ENCODE results near the gene BCAS3.
"Not testable (repeated sequence)": the region's sequence is repeated elsewhere in the genome, so short reads cannot be mapped to it uniquely, and the experiment has no call there.

Gene BCAS3

DNA sequence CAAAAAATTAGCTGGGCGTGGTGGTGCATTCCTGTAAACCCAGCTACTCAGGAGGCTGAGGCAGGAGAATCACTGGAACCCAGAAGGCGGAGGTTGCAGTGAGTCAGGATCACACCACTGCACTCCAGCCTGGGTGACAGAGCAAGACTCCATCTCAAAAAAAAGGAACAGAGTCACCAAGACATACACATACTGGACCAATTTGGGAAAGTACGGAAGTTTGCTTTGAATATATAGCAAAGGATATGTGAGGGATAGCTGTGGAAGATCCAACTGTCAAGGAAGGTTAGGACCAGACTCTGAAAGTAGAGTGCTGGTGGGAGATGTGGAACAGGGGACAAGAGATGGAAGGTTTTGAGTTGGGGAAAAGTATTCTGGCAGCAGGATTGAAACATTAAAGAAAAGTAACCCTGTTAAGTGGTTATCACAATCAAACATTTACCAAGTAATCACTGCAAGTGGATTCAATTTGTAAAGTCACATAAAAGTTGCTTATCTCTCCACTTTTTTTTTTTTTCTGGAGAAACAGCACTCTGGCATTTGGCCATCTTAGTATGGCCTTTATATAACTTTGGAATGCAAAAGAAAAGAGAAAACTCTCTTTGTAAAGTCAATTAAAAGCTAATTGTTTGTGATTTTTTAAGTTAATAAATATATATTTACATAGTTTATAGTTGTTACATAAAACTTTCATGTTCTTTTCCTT lies 462.6 kb downstream of the BCAS3 start:
- DNase-seq, result no peak

GRCh38 chr17:61143026-61143425 lies 465.4 kb downstream of the BCAS3 start:
- no peak for DNase-seq

DNA sequence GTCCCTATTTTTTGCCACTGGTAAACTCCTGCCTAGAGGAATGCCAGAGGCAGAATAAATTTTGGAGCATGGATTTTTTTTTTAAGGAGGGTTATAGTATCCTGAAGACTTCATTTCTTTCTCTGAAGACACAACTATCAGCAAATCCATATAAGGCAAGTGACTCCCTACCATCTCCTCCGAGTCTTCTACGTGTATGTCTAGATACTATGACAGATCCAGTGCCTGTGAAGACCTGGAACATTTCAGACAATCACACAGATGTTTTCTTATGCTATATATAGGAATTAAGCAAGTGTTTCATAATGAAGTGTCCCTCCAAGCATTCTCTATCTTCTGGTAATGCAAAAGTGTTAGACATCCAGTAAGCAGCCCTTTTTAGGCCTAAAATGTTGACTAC lies 466.5 kb downstream of the BCAS3 start:
- DNase-seq, result no peak

GRCh38 chr17:61144617-61145564 lies 467.2 kb downstream of the BCAS3 start:
- DNase-seq, result no peak

DNA sequence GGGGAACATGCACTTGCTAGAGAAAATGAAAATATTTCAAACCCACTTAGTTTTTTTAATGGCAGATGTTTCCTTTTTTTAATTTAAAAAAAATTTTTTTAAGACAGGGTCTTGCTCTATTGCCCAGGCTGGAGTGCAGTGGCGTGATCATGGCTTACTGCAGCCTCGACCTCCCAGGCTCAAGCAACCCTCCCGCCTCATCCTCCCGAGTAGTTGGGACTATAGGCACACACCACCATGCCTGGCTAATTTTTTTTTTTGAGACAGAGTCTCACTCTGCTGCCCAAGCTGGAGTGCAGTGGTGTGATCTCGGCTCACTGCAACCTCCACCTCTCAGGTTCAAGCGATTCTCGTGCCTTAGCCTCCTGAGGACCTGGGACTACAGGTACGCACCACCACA lies 469.2 kb downstream of the BCAS3 start:
- DNase-seq, result not testable (repeated sequence)

DNA sequence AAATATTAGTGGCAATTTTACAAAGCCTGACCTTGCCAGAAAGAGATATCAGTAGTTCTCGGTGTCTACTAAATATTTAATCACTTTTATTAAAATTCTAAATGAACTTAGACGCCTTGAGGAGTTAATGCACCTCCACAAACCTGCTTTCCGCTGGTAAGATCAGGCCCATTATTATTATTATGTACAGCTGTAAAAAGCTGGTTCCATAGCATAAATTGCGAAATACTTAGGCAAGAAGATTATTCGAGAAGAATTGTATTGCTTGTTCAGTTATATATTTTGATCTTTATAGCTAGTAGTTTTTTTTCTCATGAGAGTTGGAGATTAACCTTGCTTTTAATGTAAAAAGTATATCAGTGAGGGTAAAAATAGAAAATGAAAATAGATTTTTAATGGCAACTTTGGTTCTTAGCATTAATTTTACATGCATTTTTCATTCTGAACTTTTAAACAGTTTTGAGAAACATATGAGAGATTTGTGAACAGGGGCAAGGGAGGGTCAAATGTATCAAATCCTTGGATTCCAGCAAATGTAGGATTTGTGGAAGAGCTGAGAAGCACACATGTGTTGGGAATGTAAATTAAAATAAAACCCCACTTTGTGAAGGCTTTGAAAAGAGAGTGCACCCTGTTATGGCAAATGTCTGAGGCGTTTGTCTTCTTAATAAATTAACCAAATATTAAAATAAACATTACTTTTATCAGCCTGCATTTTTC lies 471.6 kb downstream of the BCAS3 start:
- DNase-seq, result no peak

DNA sequence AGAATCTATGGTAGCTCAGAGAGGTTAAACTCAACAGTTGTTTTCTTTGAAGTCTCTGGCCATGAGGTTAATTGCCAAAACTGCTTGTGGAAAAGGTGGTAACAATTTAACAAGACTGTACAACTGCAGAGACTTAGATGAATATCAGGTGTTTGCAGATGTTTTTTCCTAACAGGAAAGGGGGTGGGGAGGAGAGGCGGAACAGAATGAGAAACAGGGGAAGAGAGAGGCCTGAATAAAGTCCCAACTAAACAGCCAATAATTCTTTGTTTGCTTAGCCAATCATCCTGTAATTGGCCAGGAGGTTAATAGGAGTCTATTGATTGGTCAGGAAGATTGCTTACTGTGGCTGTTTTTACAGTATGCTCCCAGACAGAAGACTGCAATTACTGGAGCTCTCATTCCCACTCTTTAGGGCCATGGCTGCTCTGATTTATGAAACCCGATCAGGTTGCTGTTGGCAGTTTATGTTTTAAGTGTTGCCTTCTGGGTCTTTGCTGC lies 472.3 kb downstream of the BCAS3 start:
- DNase-seq, result no peak

DNA sequence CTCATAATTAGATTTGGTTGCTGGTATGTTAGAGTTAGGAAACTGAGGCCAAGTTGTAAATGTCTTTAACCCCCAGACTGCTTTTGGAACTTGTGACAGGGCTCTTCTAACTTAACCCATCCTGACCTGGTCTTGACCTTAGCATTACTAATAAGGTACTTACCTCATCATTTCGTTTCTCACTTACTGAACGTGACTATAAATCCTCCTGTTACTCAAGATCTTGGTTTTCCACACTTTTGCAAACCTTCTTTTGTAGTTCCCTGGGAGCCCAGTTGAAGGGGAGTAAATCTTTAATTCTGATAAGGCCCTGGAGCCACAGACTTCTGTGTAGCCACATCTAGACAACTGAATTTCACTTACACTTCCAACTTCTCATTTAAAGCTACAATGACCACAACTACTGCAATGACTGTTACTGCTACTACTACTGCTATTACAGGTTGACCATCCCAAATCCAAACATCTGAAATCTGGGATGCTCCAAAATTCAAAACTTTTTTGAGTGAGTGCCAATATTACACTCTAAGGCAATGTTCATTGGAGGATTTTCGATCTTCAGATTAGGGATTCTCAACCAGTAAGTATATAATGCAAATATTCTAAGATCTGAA lies 473.1 kb downstream of the BCAS3 start:
- no peak for DNase-seq

- DNase-seq, result no peak
These were observed 475.2 kb downstream of the BCAS3 start for GRCh38 chr17:61152898-61153297.

DNA sequence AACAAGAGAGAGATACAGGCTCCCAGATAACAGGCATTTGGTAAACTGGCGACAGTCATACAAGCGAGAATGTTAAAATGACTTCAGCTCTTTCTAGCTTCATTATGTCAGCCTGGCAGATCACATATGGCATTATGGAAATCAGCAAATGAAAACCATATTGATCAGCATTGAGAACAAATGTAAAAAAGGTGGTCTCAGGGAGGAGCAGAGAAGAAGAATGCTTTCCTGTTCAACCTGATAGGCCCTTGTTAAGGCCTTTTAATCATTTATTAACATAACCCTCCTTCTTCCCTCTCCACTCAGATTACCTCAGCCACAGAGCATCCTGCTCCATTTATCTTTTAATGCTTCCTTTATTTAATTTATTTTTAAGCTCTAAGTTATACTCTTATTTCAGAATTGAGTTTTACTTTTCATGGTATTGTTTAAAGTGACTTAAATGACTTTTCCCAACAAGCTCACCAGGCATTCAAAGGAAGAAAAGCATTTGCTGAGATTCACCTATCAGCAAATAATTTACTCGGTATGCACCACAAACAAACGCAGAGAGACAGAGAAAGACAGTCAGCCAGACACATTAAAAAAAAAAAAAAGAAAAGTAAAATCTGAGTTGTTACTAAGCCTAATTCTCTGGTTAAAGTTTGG lies 478.1 kb downstream of the BCAS3 start:
- no peak for DNase-seq

DNA sequence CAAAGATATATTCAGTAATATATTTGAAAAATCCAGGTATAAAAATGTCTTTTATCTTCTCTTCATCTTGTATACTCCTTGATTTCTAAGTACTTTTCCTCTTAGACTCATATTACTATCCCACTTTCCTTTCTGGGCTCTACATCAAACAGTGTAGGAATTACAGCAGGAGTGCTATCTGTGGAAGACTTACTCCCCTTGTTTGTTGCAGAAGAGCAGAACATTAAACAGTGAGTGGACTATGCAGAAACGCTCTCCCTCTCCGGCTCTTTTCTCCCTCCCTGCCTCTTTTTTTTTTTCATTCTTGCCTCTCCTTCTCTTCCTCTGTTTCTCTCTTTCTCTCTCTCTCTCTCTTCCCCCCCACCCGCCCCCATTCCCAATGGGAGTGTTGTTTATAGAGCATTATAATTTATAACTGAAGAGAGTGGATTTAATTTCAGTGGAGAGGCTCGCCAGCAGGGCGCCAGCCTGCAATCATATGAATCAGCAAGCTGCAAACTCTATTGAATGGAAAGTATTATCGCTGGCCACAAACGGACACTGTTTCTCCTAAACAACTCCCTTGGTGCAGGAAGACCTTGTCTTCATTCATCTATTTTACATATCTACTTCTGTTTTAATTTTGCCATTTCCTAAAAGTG lies 479.7 kb downstream of the BCAS3 start:
- DNase-seq, result no peak

DNA sequence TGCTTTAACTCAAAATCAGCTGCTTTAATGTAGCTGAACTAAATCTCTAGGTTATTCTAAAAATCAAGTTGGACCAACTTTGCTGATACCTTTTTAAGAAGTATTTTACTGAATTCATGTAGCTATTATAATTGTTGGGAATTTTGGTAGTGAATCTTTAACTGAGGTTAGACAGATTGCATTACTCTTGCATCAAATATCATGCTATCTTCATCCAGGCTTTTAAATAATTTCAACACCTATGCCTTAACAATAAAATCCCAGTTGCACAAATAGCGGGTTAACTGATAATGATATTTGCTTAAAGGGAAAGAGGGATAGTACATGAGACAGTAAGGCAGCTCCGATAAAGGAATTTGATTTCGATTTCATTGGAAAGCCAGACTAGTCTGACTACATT lies 480.7 kb downstream of the BCAS3 start:
- DNase-seq, result no peak

DNA sequence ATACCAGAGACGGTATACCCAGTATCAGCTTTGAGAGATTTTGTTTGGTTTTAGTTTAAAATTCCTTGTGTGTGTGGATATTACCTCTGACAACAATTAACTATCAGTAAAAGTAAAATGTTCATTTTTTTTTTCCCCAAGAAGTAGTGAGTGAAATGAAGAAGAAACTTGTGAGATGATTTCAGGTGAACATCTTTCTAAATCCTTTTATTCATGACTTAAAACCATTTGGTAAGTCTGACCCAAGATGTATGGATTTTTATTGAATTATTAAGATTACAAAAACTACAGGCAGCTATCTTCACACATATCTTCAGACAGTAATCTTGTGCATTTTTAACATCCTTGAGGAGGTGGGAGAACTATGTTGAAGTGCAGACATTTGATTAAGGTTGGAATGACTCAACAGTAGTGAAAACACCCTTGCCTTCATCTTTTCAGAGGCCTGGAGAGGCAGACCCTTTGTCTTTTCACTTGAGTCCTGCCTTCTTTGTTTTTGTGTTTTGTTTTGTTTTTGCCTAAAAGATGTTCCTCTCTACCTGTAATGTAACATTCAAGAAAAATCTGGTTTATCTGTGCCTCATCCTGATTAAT lies 481.7 kb downstream of the BCAS3 start:
- no peak for DNase-seq

GRCh38 chr17:61160204-61160603 lies 482.6 kb downstream of the BCAS3 start:
- no peak for DNase-seq

GRCh38 chr17:61160789-61161445 lies 483.3 kb downstream of the BCAS3 start:
- DNase-seq, result no peak

DNA sequence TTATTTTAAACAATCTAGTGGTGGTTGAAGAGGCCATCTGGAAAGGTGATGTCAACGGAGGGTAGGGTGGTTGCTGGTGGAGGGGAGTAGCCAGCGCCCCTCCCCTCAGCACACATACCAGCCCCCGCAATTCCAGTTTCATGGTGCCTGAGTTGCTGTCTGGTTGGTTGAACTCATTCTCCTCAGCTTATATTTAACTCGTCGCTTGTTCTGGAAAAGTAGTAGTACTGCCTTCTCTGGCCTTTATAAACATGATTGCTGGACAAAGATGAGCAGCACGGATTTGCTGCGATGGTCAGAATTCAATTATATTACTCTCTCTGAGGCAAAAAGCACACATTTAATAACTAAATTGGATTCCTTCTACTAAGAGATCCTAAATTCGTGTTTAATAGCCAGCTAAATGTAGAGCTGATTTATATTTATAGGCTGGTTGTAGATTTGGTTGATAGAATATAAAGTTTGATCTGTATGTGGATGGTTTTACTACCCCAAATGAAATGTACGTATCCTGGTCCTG lies 484.0 kb downstream of the BCAS3 start:
- no peak for DNase-seq

GRCh38 chr17:61164517-61164916 lies 486.9 kb downstream of the BCAS3 start:
- DNase-seq, result no peak

DNA sequence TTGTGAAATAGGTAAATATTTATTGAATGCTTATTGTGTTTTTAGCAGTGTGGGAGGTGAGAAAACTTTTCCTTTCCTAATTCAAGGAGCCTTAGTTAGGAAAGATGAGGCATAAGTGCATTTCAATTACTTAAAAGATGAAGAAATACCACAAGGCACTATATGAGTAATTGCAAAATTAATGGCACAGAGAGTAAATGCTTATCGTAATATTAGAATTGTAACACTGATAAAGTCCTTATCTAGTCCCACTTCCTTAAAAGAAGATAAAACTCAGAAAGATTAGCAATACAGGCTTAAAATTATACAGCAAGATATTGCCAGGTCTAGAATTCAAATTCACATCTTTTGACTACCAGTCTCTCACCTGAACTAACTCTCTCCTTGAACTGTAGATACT lies 489.4 kb downstream of the BCAS3 start:
- no peak for DNase-seq

- no peak for DNase-seq
These were observed 490.9 kb downstream of the BCAS3 start for GRCh38 chr17:61168506-61168905.

GRCh38 chr17:61174310-61174709 lies 496.7 kb downstream of the BCAS3 start:
- no peak for DNase-seq
